Effector CD4-positive, alpha-beta T cell (primary cell): ENCODE results near the gene SRPK2.
"Not testable (repeated sequence)": the region's sequence is repeated elsewhere in the genome, so short reads cannot be mapped to it uniquely, and the experiment has no call there.

Source experiments
- DNase-seq: peaks from one replicate; pipeline ENCODE4 v3.0.0-alpha.2; 2020

Gene SRPK2

DNA sequence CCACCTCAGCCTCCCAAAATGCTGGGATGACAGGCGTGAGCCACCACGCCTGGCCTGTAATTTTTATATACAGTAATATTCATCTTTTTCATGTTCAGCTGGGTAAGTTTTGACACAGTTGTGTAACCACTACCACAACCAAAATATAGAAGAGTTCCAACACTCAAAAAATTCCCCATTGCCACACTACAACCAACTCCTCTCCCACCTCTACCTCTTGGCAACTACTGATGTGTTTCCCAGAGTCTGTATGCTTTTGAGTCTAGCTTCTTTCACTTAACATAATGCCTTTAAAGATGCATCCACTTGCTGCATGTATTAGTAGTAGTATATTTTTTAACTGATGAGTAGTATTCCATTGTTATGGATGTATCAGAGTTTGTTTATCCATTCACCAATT is 90.7 kb downstream of the SRPK2 start:
- no peak for DNase-seq

DNA sequence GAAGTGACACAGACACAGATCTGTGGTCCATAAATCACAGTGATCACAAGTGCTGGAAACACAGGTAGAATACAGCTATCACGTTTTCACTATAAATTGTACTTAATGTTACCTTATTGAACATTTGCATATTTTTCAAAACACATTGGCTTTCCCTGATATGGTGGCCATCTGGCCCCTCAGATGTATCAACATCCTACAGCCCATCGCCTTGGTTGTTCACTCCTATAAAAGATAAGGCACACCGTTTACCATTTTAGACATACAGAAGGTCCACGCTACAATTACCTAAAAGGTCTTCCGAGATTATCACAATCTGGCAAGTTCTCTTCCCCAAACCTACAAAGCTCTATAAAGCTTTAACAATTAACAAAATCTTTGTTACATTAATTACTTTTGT is 91.4 kb downstream of the SRPK2 start:
- DNase-seq: no peak

DNA sequence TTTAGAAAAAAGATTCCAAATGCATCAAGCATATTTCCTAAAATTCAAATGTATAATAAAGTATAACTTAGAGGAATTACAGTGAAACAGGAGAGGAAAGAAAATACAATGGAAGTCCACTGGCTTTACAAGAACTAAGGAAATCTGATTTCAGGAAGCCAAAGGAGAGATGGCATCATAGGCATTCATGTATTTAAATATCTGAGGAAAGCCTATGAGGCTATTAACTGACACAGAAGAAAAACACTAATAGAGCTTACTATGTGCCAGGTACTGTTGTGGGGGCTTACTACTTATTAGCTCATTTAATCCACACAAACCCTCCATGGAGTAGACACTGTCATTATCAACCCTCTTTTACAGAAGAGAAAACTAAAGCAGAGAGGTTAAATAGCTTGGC is 92.2 kb downstream of the SRPK2 start:
- no peak for DNase-seq

DNA sequence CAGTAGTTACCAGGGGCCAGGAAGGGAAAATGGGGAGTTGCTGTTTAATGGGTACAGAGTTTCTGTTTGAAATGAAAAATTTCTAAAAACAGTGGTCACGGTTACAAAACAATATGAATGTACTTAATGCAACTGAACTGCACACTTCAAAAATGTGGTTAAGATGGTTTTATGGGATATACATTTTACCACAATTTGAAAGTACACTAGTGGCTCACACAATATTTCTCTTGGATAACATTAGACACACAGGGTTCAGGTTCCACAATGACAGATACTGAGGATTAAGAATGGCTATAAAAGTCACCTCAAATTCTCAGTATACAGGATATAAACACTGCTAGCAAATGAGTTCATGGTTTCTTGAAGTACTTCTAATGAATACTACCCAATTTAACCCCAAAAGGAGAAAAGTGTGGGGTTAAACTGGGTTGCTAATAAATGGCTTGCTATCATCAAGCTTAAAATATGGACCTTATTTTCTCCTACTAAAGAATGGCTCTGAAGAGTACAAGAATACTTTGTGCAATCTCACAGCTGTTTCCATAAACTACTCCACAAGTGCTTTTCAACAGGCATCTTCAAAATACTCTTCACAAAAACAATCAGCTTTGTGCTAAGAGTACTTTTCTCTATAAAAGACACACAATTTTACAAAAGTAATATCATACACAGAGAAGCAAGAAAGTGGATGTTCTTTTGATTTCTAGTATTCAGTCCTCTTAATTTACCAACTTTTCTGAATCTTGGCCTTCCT is 92.9 kb downstream of the SRPK2 start:
- no peak for DNase-seq

DNA sequence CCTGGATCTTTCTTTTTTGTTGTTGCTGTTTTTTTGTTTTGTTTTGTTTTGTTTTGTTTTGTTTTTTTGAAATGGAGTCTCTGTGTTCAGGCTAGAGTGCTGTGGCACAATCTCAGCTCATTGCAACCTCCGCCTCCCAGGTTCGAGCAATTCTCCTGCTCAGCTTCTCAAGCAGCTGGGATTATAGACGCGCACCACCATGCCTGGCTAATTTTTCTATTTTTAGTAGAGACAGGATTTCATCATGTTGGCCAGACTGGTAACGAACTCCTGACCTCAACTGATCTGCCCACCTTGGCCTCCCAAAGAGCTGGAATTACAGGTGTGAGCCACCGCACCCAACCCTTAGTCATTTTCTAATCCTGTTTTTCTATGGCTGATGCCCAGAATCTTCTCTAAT is 94.2 kb downstream of the SRPK2 start:
- DNase-seq: not testable (repeated sequence)

DNA sequence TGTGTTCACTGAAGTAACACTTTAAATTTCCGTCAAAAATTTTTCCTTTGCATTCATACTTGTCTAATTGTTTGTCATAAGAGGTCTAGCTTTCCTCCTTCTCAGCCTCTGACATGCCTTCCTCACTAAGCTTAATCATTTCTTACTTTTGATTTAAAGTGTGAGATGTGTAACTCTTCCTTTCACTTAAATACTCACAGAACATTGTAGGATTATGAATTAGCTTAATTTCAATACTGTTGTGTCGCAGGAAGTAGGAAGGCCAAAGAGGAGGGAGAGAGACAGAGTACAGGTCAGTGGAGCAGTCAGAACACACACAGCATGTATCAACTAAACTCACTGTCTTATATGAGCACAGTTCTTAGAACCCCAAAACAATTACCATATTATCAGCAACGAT is 99.0 kb downstream of the SRPK2 start:
- no peak for DNase-seq

DNA sequence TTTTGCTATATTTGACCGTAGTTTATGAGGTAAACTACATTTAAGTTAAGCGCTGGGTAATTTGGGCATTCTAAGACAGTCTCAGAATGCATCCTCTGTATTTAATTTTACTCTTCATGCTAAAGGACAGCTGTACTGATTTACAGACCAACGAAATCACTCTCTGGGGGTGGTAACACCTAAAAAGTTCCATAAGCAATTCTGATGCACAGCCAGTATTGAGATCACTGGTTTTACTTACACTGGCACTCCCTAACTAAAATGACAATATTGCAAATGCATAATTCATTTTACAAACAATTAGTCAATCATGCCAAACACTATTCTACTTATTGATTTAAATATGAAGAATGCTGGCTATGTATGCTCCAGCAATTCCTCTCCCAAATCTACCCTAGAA is 102.3 kb downstream of the SRPK2 start:
- no peak for DNase-seq

DNA sequence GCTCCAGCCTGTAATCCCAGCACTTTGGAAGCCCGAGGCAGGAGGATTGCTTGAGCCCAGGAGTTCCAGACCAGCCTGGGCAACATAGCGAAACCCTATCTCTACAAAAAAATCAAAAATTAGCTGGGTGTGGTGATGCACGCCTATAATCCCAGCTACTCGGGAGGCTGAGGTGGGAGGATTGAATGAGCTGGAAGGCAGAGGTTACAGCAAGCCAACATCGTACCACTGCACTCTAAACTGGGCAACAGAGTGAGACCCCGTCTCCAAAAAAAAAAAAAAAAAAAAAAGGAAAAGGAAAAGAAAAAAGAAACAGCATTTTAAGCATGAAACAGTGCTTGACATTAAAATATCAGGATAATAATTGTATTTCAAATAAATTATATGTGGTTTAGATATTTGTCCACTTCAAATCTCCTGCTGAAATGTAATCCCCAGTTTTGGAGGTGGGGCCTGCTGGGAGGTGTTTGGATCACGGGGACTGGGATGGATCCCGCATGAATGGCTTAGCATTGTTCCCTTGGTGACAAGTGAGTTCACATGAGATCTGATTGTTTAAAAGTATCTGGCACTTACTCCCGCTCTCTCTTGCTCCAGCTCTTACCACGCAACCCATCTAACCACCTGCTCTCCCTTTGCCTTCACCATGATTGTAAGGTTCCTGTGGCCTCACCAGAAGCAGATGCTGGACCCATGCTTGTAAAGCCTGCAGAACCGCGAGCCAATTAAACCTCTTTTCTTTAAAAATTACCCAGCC is 103.4 kb downstream of the SRPK2 start:
- DNase-seq: no peak

DNA sequence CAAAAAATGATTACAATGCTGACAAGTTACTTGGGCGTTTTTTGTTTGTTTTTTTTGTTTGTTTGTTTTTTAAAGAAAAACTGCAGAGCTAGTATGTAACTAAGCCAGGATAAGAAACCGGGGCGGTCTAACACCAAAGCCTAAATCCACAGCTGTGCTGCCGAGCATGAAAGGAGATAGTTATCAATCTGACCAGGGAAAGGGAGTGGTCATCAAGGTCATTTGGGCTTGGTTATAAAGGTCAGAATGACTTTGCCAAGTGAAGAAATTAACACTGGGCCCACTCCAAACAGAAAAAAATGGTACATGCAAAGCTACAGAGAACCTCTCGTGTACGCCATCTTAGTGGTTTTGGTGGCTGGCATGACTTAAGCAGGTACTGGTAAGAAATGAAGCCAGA is 104.7 kb downstream of the SRPK2 start:
- DNase-seq: no peak

DNA sequence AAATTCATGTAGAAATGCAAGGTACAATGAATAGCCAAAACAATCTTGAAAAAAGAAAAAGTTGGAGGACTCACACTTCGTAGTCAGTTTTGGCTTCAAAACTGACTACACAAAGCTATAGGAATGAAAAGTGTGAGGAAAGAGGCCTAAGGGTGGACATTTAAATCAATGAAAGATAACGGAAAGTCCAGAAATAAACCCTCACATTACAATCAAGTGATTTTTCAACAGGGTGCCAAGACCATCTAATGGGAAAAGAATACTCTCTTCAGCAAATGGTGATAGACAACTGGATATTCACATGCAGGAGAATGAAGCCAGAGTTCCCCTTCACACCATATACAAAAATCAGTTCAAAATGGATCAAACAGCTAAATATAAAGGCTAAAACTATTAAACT is 106.8 kb downstream of the SRPK2 start:
- DNase-seq: no peak

DNA sequence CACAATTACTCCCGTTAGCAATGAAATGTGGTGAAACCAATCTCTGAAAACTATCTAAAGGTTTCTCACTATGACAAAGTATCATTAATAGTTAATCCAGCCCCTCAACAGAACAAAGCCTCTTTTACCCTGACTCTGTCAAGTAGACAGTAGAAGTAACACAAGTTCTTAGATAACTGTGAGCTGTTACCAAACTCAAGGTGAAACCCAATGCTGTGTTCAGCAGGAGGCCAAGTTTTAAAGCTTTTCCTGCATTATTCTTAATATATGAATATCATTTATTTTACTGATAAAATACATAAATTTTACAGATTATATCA is 109.1 kb downstream of the SRPK2 start:
- DNase-seq: no peak

DNA sequence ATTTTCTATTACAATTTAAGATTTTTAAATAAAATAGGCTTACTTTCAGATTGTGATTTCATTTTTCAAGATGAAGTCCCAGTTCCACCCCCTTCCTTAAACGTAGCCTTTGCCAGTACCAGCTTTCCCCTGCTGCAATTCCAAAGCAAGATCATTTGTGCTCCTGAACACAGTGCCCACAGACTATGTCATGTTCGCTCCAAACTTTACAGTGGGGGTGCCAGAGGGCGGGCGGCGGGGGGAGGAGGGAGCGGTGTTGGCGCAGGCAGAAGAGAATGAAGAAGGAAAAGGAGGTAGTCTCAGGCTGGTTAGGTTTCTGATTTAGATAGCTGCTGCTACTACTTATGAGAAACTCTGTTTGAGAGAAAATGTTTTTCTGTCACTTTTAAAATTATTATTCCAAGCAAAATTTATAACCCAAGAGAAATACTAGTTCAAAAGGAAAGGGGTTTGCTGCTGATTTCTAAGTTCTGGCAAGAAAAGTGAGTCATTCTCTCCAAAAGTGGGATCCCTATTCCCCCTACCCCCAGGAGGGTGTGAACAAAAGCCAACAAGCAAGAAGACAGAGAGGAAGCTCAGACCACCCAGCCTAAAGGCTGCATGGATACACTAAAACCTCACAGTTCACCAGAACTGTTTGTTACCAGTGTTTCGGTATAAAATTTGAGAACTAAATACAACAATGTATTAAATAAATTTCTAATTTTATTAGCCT is 109.6 kb downstream of the SRPK2 start:
- no peak for DNase-seq

DNA sequence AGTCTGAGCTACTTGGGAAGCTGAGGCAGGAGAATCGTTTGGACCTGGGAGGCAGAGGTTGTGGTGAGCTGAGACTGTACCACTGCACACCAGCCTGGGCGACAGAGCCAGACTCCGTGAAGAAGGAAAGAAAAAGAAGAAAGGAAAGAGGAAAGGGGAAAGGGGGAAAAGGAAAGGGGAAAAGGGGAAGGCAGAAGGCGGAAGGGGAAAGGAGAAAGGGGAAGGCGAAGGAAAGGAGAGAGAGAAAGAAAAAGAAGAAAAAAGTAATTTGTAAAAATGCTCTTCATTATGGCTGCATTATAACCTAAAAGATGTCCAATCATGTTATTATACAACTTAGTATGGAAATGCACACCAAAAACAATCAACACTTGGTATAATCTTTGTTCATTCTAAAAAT is 110.2 kb downstream of the SRPK2 start:
- no peak for DNase-seq

DNA sequence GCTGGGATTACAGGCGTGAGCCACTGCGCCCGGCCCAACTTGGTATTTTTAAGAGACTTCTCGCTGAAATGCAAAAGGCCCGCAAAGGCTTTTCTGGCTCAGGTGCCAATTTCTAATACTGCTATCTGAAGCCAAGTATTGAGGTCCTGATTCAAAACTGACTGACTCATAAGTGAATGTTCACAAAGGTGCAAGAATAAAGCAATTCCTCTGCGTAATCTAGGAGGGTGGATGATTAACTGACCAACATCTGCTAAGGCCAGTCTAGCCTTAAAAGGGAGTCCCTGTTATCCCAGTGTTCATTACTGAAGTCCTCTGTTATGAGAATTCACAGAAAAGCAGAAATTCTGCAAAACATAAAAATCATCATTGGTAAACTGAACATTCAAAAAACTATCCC is 111.4 kb downstream of the SRPK2 start:
- no peak for DNase-seq

DNA sequence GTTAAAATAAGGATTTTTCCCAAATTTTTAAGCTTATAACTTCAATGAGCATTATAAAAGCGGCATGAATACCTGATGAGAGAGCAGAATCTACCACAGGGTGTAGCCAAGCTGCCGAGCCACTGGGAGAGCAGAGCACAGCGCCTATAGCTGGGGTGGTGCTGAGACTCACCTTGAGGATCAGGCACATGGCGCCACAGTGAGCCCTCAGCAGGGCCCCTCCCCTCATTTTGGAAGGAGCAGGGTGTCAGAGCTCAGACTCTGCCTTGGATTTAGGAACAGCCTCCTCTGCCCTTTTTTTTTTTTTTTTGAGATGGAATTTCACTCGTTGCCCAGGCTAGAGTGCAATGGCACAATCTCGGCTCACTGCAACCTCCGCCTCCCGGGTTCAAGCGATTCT is 118.6 kb downstream of the SRPK2 start:
- no peak for DNase-seq

DNA sequence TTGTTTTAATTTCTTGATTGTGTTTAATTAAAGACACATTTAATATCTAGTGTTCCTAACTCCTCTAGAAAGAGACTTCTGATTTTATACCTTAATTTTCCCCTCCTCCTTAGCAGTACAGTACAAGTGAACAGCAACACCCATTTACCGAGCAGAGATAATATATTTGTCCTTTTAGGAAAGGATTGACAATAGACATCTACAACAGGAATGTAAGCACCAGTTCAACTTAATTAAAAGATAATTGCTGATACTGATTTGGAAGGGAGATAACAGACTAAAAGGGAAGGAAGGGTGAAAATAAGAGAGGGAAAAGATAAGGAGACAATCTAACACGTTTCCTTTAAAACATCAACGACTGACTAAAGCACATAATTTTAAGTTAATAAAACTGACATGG is 119.3 kb downstream of the SRPK2 start:
- no peak for DNase-seq

DNA sequence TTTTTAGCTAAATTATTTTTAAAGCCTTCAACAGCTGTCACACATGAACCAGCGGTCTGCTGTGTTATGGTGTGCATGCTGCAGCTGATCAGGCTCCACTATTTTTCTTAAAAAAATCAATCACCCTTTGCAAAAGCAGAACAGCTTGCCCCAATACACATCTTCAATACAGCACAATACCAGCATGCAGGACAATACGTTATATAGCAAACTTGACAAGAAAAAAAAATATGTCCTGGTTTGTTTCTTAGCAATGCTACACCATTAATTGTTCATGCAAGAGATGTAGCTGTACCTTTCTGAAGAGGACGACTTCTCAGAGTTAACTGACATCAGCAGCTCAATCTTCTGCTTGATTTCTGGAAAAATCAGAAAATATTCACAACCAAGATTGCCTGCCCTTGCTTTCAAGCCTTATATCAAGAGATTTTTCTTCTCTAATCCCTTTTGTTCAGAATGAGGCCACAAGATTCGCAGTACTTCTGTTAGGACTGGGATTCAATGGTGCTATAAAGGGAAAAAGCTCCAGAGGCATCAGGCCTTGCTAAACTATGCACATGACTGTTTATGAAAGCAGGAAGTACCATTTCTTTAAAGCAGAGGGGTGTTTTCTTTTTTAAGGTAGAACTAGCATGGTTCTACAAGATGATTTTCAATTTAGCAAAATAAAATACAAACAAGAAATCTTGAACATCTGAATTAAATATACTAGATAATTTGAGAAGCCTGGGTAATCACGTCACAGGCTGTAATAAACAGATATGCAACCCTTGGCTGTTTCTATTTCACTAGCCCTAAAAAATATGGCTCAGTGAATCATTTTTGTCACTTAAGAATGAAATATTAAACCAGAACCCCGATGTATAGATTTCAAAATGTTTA is 120.0 kb downstream of the SRPK2 start:
- no peak for DNase-seq

DNA sequence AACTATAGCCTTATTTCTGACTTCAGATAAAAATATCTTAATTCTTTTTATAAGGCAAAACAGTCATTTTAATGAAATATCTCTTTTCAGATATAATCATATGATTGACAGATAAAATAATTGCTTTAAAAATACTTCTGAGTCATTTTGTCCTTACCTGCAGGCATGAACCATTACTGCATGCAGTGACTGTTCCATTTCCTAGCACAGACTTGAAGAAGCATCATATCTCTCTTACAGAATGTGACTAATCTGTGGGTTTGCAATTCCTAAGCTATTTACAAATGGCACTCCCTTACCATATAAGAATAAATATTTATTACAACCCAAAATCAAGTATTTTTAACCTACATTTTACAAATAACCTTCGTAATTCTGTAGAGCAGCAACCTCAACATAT is 120.7 kb downstream of the SRPK2 start:
- no peak for DNase-seq

DNA sequence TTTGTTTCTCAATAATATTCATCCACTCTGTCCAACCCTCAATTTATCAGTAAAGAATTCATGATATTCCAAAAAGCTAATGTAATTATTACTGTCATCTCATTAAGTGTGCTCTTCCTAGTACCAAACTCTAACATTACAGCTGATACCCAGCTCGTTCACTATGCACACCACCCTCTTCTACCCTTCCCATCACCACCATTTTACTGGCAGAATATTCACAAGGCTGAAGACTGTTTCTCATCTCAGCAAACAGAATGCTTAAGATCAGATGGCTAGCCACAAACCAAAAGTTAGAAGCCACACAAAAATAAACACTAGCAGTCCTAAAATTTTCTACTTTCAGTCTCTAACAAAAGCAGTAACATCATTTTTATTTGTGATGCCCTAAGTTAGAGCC is 121.5 kb downstream of the SRPK2 start:
- no peak for DNase-seq

DNA sequence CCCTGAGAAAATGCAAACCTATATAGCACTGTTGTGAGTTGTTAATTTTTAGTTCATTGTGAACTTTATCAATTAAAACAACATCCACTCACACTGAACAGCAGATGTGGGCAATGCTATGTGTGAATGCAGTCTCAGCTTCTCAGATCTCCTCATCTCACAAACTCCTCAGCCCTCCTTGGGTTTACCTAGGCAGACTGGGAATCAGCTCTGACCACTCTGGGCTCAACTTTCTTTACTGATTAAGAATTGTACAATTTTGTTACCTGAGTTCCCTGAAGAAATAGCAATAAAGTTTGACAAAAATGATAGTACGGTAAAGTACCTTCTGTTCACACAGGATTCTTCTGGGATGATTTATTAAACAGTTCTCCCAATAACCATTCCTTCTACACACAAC is 124.0 kb downstream of the SRPK2 start:
- DNase-seq: no peak

DNA sequence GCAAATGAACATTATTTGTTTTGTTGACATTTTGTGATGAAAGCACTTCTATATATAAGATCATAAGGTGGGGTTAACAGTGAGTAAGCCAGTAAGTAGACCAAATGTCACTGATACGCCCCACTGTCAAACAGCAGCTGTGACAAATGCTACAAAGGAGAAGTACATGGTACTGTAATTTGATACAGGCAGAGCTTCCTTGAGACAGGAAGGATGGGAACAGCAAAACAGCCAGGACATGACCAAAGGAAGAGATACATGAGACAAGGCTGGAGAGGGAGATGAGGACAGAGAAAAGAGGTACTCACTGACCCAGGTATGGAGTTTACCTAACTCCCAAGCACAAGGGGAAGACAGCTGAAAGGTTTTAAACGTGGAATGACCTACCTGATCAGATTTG is 127.0 kb downstream of the SRPK2 start:
- DNase-seq: no peak

DNA sequence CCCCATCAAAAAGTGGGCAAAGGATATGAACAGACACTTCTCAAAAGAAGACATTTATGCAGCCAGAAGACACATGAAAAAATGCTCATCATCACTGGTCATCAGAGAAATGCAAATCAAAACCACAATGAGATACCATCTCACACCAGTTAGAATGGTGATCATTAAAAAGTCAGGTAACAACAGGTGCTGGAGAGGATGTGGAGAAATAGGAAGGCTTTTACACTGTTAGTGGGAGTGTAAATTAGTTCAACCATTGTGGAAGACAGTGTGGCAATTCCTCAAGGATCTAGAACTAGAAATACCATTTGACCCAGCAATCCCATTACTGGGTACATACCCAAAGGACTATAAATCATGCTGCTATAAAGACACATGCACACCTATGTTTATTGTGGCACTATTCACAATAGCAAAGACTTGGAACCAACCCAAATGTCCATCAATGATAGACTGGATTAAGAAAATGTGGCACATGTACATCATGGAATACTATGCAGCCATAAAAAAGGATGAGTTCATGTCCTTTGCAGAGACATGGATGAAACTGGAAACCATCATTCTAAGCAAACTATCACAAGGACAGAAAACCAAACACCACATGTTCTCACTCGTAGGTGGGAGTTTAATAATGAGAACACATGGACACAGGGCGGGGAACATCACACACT is 128.4 kb downstream of the SRPK2 start:
- DNase-seq: not testable (repeated sequence)

DNA sequence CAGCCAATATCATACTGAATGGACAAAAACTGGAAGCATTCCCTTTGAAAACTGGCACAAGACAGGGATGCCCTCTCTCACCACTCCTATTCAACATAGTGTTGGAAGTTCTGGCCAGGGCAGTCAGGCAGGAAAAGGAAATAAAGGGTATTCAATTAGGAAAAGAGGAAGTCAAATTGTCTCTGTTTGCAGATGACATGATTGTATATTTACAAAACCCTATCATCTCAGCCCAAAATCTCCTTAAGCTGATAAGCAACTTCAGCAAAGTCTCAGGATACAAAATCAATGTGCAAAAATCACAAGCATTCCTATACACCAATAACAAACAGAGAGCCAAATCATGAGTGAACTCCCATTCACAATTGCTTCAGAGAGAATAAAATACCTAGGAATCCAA is 129.8 kb downstream of the SRPK2 start:
- not testable (repeated sequence) for DNase-seq
